Measurements from ENCODE around the gene POC1B.
A peak's percentile ranks its signal among the peaks of the same experiment; 100 is the strongest.

Gene POC1B

DNA sequence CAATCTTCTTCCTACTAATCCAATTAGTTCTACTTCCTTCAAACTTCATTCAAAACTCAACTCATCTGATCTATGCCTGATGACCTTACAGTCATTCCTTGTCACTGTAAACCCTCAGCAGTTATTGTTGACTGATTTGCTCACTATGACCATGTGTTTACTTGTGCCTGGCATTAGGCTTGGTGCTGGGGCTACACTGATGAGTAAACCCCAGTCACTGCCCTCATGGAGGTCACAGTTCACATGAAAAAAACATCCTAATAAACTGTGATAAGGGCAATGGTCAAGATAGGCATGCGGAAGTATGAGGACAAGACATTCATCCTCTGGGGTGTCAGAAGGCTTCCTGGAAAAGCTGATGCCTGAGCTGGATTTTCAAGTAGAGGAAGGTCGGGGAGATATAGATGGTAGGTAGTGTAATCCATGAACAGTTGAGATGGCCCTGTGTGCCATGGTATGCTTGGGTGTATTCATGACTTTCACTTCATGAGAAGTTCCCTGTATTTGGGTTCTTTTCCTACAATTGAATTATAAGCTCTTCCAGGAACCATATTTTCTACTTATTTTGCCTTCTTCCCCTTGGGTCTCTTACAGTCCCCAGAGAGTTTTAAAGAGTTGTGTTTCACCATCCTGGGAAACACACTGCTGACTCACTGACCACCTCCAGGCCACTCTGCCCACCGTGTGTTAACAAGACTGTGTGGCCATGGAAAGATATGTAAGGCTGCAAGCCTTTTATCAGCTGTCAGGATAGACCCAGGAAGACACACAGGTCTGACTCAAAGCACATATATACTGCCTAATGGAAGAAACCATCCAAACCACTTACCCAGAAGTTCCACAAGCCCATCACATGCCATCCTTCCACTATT is 134.8 kb downstream of the POC1B start:
- no peak overlapping the region for H3K27ac ChIP-seq (ENCODE audit: insufficient read depth in 1 of 2, low read depth in 1 of 2, low read length in 2 of 2, poor library complexity in 1 of 2, severe bottlenecking in 2 of 2)
- no peak overlapping the region for H3K4me3 ChIP-seq (ENCODE audit: control insufficient read depth in 1 of 7, extremely low read depth in 1 of 7, insufficient read depth in 4 of 7, low read depth in 2 of 7, low read length in 6 of 7)
- H3K9me3 ChIP-seq (ENCODE audit: control extremely low read depth in 1 of 5, control insufficient read depth in 4 of 5, insufficient read depth in 2 of 5, low read depth in 1 of 5, low read length in 4 of 5), result no peaks in the 10 kb centered on the region
- H3K4me1 ChIP-seq (ENCODE audit: control extremely low read depth in 1 of 4, control insufficient read depth in 4 of 4, insufficient read depth in 4 of 4, low read length in 3 of 4), result peaks cover 0 to 19% (median under 1%) of the 10 kb centered on the region in 4 experiments
- no peak for DNase-seq
- ChIA-PET CTCF (no interaction called here), POLR2A (no interaction called here)
- no peaks in the 10 kb centered on the region for H3K36me3 ChIP-seq (ENCODE audit: control insufficient read depth in 4 of 4, insufficient read depth in 4 of 4, low read length in 3 of 4)
- H3K27me3 ChIP-seq (replicated peaks in 2 of 5; ENCODE audit: control insufficient read depth in 4 of 5, insufficient read depth in 5 of 5, low read length in 4 of 5), result no peaks in the 10 kb centered on the region
- WGBS (ENCODE audit: insufficient coverage), result 100% methylated on average over 1 of the region's 3 CpGs

DNA sequence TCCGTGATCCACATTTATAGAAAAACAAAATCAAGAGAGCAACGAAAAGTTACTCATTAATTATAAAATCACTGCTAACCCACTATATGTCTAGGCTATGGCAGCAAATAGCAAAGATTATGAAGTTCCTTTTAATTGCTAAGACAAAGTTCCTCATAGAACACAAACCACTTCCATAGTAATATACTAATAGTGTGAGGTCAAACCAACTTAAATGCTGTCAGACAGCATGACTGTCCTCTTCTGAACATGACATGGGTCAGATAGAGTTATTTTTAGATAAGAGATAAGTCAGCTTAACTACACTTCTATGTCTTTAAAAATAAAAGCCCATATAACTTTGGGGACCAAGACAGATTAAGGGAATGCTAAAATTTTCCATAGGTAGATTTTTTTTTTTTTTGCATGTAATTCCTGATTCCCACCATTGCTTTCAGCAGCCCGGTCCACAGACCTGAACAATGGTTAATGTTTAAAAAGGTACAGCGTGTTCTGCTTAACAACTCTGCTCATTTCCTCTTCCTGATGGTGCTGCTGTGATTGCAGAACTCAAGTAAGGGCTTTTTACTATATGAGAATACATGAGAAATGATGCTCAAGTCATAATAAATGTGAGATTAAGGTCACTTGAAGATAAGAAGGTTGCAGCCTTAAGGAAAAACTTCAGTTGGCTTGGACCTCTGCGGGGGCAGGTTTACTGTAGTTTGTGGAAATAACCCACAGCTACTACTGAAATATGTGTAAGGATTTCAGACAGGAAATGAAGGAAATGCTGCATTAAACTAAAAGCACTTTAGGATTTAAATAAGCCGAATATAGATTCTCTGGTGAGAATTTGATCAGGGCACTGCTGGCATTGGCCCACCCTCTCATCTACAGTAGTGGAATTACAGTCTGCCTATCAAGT is 135.8 kb downstream of the POC1B start:
- Histone ChIP-seq H3K36me3 (ENCODE audit: control insufficient read depth in 4 of 4, insufficient read depth in 4 of 4, low read length in 3 of 4) (no peaks in the 10 kb centered on the region), H3K4me1 (ENCODE audit: control extremely low read depth in 1 of 4, control insufficient read depth in 4 of 4, insufficient read depth in 4 of 4, low read length in 3 of 4) (peaks cover 0 to 20% (median under 1%) of the 10 kb centered on the region in 4 experiments), H3K27me3 (replicated peaks in 2 of 5; ENCODE audit: control insufficient read depth in 4 of 5, insufficient read depth in 5 of 5, low read length in 4 of 5) (no peaks in the 10 kb centered on the region), H3K9me3 (ENCODE audit: control extremely low read depth in 1 of 5, control insufficient read depth in 4 of 5, insufficient read depth in 2 of 5, low read depth in 1 of 5, low read length in 4 of 5) (no peaks in the 10 kb centered on the region), H3K27ac (ENCODE audit: insufficient read depth in 1 of 2, low read depth in 1 of 2, low read length in 2 of 2, poor library complexity in 1 of 2, severe bottlenecking in 2 of 2) (no peak overlapping the region), H3K4me3 (ENCODE audit: control insufficient read depth in 1 of 7, extremely low read depth in 1 of 7, insufficient read depth in 4 of 7, low read depth in 2 of 7, low read length in 6 of 7) (no peak overlapping the region)
- ChIA-PET CTCF (no interaction called here), POLR2A (no interaction called here)
- WGBS (ENCODE audit: insufficient coverage), result 60% methylated on average over 2 of the region's 6 CpGs
- DNase-seq, result peak in 1 of 3 donors; percentile 12

DNA sequence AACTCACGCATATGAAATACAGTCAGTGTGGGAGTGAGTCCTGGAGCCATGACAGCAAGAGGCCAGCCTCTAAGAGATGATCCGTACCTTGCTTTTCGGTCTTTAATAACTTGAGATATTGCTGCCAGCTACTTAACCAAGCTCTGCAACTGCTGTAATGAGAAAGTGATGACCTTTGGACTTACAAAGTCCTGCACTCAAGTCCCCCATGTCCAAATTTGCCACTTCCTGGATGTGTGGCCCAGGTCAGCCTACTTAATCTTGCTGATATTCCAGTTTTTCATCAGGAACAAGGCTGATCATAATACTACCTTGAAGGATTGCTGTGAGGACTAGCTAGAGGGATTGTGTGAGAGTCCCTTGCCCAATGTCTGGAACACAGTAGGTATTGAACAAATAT is 139.7 kb downstream of the POC1B start:
- 67% methylated on average over 3 of the region's 3 CpGs for whole genome bisulfite sequencing (ENCODE audit: insufficient coverage)
- CTCF ChIA-PET, result no interaction called here
- no peaks in the 10 kb centered on the region for H3K27me3 ChIP-seq (replicated peaks in 2 of 5; ENCODE audit: control insufficient read depth in 4 of 5, insufficient read depth in 5 of 5, low read length in 4 of 5)
- POLR2A ChIA-PET, result no interaction called here
- no peak for DNase-seq
- no peak overlapping the region for H3K27ac ChIP-seq (ENCODE audit: insufficient read depth in 1 of 2, low read depth in 1 of 2, low read length in 2 of 2, poor library complexity in 1 of 2, severe bottlenecking in 2 of 2)
- H3K4me3 ChIP-seq (ENCODE audit: control insufficient read depth in 1 of 7, extremely low read depth in 1 of 7, insufficient read depth in 4 of 7, low read depth in 2 of 7, low read length in 6 of 7), result no peak overlapping the region
- H3K36me3 ChIP-seq (ENCODE audit: control insufficient read depth in 4 of 4, insufficient read depth in 4 of 4, low read length in 3 of 4), result no peaks in the 10 kb centered on the region
- no peaks in the 10 kb centered on the region for H3K9me3 ChIP-seq (ENCODE audit: control extremely low read depth in 1 of 5, control insufficient read depth in 4 of 5, insufficient read depth in 2 of 5, low read depth in 1 of 5, low read length in 4 of 5)
- H3K4me1 ChIP-seq (ENCODE audit: control extremely low read depth in 1 of 4, control insufficient read depth in 4 of 4, insufficient read depth in 4 of 4, low read length in 3 of 4), result peaks cover 0 to 37% (median 10%) of the 10 kb centered on the region in 4 experiments

DNA sequence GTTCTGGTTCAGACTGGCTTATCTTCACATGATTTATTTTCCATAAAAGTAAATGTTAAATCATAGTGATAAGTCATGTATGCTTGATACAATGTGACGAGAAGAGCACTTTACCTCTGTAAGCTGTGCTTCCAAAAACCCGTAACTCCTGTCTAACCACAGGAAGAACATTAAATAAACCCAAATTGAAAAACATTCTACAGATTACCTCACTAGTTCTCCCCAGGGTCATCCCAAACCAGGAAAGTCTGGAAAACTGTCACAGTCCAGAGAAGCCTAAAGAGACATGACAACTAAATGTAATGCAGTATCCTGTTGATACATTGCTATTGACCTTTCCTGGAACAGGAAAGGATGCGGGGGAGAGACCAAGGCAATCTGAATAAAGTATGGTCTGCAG is 141.0 kb downstream of the POC1B start:
- H3K27ac ChIP-seq (ENCODE audit: insufficient read depth in 1 of 2, low read depth in 1 of 2, low read length in 2 of 2, poor library complexity in 1 of 2, severe bottlenecking in 2 of 2), result no peak overlapping the region
- CTCF ChIA-PET, result interaction anchor here (0.6 kb wide), 1 partner anchor 326 kb away, joined by 3 read pairs; no protein-coding TSS in a partner anchor
- POLR2A ChIA-PET, result no interaction called here

DNA sequence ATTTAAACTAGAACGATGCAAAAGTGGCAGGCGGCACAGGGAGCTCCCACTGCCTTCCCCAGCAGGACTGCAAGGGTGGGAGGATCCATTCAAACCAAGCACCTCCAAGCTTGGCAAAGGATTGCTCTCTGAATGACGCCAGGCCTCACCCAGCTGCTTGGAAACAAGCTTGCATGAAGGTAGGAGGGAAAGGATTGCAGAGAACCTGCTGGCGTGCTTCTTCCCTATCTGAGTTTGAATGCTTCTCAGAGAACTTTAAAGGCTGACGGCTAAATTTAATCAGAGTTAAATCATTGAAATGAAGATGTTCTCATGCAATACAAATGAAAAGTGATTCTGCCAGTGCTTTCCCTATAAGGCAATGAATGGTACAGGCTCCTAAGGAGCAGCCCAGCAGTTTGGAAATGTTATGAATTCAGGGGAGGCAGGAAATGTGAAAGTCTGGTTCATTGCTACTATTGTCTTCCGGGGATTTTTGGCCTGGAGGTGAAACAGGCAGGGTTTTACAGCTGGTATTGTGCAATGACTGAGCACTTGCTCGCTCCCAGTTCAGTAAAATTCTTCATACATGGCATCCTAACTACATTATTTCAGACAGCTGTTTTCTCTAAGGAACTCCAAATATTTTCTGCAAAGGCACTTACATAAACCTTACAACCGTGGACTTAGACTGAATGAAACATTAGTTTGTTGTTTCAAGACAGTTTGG is 141.6 kb downstream of the POC1B start:
- no peaks in the 10 kb centered on the region for H3K36me3 ChIP-seq (ENCODE audit: control insufficient read depth in 4 of 4, insufficient read depth in 4 of 4, low read length in 3 of 4)
- 67% methylated on average over 4 of the region's 8 CpGs for WGBS (ENCODE audit: insufficient coverage)
- H3K27me3 ChIP-seq (replicated peaks in 2 of 5; ENCODE audit: control insufficient read depth in 4 of 5, insufficient read depth in 5 of 5, low read length in 4 of 5), result no peaks in the 10 kb centered on the region
- no peak overlapping the region for H3K4me3 ChIP-seq (ENCODE audit: control insufficient read depth in 1 of 7, extremely low read depth in 1 of 7, insufficient read depth in 4 of 7, low read depth in 2 of 7, low read length in 6 of 7)
- DNase-seq, result no peak
- no peaks in the 10 kb centered on the region for H3K9me3 ChIP-seq (ENCODE audit: control extremely low read depth in 1 of 5, control insufficient read depth in 4 of 5, insufficient read depth in 2 of 5, low read depth in 1 of 5, low read length in 4 of 5)
- no peak overlapping the region for H3K27ac ChIP-seq (ENCODE audit: insufficient read depth in 1 of 2, low read depth in 1 of 2, low read length in 2 of 2, poor library complexity in 1 of 2, severe bottlenecking in 2 of 2)
- POLR2A ChIA-PET, result no interaction called here
- CTCF ChIA-PET, result interaction anchor here (0.6 kb wide), 1 partner anchor 326 kb away, joined by 3 read pairs; no protein-coding TSS in a partner anchor
- peaks cover 0 to 22% (median 9%) of the 10 kb centered on the region in 4 experiments for H3K4me1 ChIP-seq (ENCODE audit: control extremely low read depth in 1 of 4, control insufficient read depth in 4 of 4, insufficient read depth in 4 of 4, low read length in 3 of 4)

More for the DNA sequence above, 141.0 kb downstream of the POC1B start:
- H3K9me3 ChIP-seq (ENCODE audit: control extremely low read depth in 1 of 5, control insufficient read depth in 4 of 5, insufficient read depth in 2 of 5, low read depth in 1 of 5, low read length in 4 of 5), result no peaks in the 10 kb centered on the region
- DNase-seq, result no peak
- H3K27me3 ChIP-seq (replicated peaks in 2 of 5; ENCODE audit: control insufficient read depth in 4 of 5, insufficient read depth in 5 of 5, low read length in 4 of 5), result no peaks in the 10 kb centered on the region
- peaks cover 0 to 23% (median 9%) of the 10 kb centered on the region in 4 experiments for H3K4me1 ChIP-seq (ENCODE audit: control extremely low read depth in 1 of 4, control insufficient read depth in 4 of 4, insufficient read depth in 4 of 4, low read length in 3 of 4)
- H3K36me3 ChIP-seq (ENCODE audit: control insufficient read depth in 4 of 4, insufficient read depth in 4 of 4, low read length in 3 of 4), result no peaks in the 10 kb centered on the region
- no peak overlapping the region for H3K4me3 ChIP-seq (ENCODE audit: control insufficient read depth in 1 of 7, extremely low read depth in 1 of 7, insufficient read depth in 4 of 7, low read depth in 2 of 7, low read length in 6 of 7)
- no CpG with 5 or more reads among the region's 3 CpGs for WGBS (ENCODE audit: insufficient coverage)

DNA sequence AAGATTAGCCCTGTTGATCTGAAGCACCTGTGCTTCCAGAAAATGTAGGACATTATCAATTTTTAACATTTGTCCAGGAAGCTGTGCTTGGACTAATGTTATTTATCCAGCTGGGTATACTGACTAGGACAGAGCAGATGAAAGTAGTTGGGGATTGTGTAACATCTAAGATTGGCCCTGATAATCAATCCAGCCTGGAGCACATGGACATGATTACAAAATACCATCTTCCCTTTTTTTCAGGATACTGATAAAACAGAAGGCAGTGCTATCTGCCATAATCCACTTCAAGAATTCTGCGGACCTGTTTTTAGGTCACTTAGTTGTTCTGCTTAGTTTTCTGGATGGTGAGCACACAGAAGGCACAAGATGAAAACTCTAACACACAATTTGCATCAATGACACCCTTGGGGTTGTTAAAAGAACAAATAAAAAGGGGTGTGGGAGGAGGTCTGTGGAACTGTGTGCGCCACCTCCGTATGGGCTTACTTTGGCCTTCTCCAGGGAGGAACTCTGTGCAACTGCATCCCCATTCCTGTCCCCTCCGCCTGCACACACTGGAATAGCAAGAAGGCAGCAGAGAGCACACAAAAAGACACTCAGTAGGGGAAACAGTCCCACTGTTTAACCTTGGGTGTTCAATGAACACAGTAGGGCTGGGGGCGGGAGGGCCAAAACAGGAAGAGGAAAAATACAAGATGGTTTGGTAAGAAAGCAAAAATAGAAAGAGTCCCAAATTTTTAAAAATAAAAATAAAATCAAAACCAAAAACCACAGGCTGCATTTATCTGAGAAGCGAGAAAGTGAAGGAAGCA is 142.4 kb downstream of the POC1B start:
- DNase-seq, result peak in 2 of 3 donors; percentile 11 to 21
- Histone ChIP-seq H3K9me3 (ENCODE audit: control extremely low read depth in 1 of 5, control insufficient read depth in 4 of 5, insufficient read depth in 2 of 5, low read depth in 1 of 5, low read length in 4 of 5) (no peaks in the 10 kb centered on the region), H3K27me3 (replicated peaks in 2 of 5; ENCODE audit: control insufficient read depth in 4 of 5, insufficient read depth in 5 of 5, low read length in 4 of 5) (no peaks in the 10 kb centered on the region), H3K27ac (ENCODE audit: insufficient read depth in 1 of 2, low read depth in 1 of 2, low read length in 2 of 2, poor library complexity in 1 of 2, severe bottlenecking in 2 of 2) (no peak overlapping the region), H3K4me3 (ENCODE audit: control insufficient read depth in 1 of 7, extremely low read depth in 1 of 7, insufficient read depth in 4 of 7, low read depth in 2 of 7, low read length in 6 of 7) (no peak overlapping the region), H3K4me1 (ENCODE audit: control extremely low read depth in 1 of 4, control insufficient read depth in 4 of 4, insufficient read depth in 4 of 4, low read length in 3 of 4) (peaks cover 0 to 29% (median 13%) of the 10 kb centered on the region in 4 experiments), H3K36me3 (ENCODE audit: control insufficient read depth in 4 of 4, insufficient read depth in 4 of 4, low read length in 3 of 4) (no peaks in the 10 kb centered on the region)
- WGBS (ENCODE audit: insufficient coverage), result 48% methylated on average over 3 of the region's 6 CpGs
- CTCF ChIA-PET, result interaction anchor here (0.9 kb wide), 1 partner anchor 324 kb away, joined by 3 read pairs; no protein-coding TSS in a partner anchor
- POLR2A ChIA-PET, result interaction anchor here (0.7 kb wide), 1 partner anchor 136 kb away, joined by 3 read pairs; no protein-coding TSS in a partner anchor

All from common myeloid progenitor, CD34-positive (primary cell).